NAMALWA (cell line): Measurements from ENCODE around the gene ZNHIT6.
"Not testable (repeated sequence)": the region's sequence is repeated elsewhere in the genome, so short reads cannot be mapped to it uniquely, and the experiment has no call there.

Experiments used
- DNase-seq: peaks from one replicate; pipeline ENCODE4 v3.0.0-alpha.2; 2015; ENCODE audit warnings: low spot score

The ZNHIT6 gene

GRCh38 chr1:85707990-85708828, at the start of gene ZNHIT6:
Gene ZNHIT6 (minus strand): TSS chr1:85708433. CDS start chr1:85708284, 149 bp downstream.
- DNase-seq = peak; percentile 90

- DNase-seq = no peak
These were observed 48.6 kb upstream of the ZNHIT6 start for GRCh38 chr1:85756864-85757263.

- no peak for DNase-seq
These were observed 39.9 kb upstream of the ZNHIT6 start for GRCh38 chr1:85748120-85748519.

- no peak for DNase-seq
These were observed 38.5 kb upstream of the ZNHIT6 start for GRCh38 chr1:85746777-85747176.

- DNase-seq = no peak
These were observed 35.6 kb upstream of the ZNHIT6 start for GRCh38 chr1:85743814-85744213.

- no peak for DNase-seq
These were observed 26.7 kb upstream of the ZNHIT6 start for GRCh38 chr1:85734931-85735330.

- DNase-seq = no peak
These were observed 10.6 kb upstream of the ZNHIT6 start for GRCh38 chr1:85718678-85719340.

GRCh38 chr1:85714418-85715114, 6.3 kb upstream of the ZNHIT6 start:
- not testable (repeated sequence) for DNase-seq

- no peak for DNase-seq
These were observed 595 bp upstream of the ZNHIT6 start for GRCh38 chr1:85708829-85709227.

- no peak for DNase-seq
These were observed 805 bp downstream of the ZNHIT6 start for GRCh38 chr1:85707267-85707989.

GRCh38 chr1:85705940-85706339, 2.3 kb downstream of the ZNHIT6 start:
- no peak for DNase-seq

GRCh38 chr1:85700422-85700821, 7.8 kb downstream of the ZNHIT6 start:
- DNase-seq = no peak

- DNase-seq = no peak
These were observed 10.3 kb downstream of the ZNHIT6 start for GRCh38 chr1:85697895-85698294.

- peak; percentile 42 for DNase-seq
These were observed 15.4 kb downstream of the ZNHIT6 start for GRCh38 chr1:85692730-85693314.

- DNase-seq = no peak
These were observed 18.3 kb downstream of the ZNHIT6 start for GRCh38 chr1:85689775-85690404.

GRCh38 chr1:85683292-85684025, 24.8 kb downstream of the ZNHIT6 start:
- DNase-seq = no peak

GRCh38 chr1:85681087-85681486, 27.1 kb downstream of the ZNHIT6 start:
- no peak for DNase-seq

- no peak for DNase-seq
These were observed 30.0 kb downstream of the ZNHIT6 start for GRCh38 chr1:85678193-85678592.

GRCh38 chr1:85677656-85678055, 30.6 kb downstream of the ZNHIT6 start:
- no peak for DNase-seq

- no peak for DNase-seq
These were observed 36.1 kb downstream of the ZNHIT6 start for GRCh38 chr1:85672031-85672660.
